HepG2 (cell line): ENCODE data around the gene ELFN1. TPM values are rescaled to one million over a fixed set of nuclear protein-coding genes. Genes with fewer than 3 reads are reported as not detected.

Source experiments
- ATAC-seq: fragments of 200-7000 bp; cut with Tn5 transposase; 3 replicates; pipeline ENCODE4 v1.9.1; 2020; ENCODE audit warnings: mild to moderate bottlenecking, moderate library complexity
- BruUV-seq: library from RNA; stranded (reverse); fragments of 400-500 nt; replicated peaks from 2 replicates; lab custom pipeline; 2021; lab: Mats Ljungman, UMichigan
- CTCF ChIA-PET: fragments of 300-600 bp; formaldehyde crosslinking; extraction: SDS; loops from one replicate; lab custom pipeline; 2021; ENCODE audit warnings: low total read pairs, inconsistent platforms, low intra/inter-chr PET ratio; lab: Yijun Ruan, JAX
- POLR2A ChIA-PET: fragments of 350-600 bp; sonication (Branson Sonifier 250); formaldehyde crosslinking; loops from one replicate; lab custom pipeline; 2020; ENCODE audit warnings: antibody characterized with exemption, inconsistent platforms; lab: Yijun Ruan, JAX
- DNase-seq: peaks from one replicate; pipeline ENCODE4 v3.0.0-alpha.2; 2015; ENCODE audit warnings: low spot score
- FAIRE-seq: peaks from 3 replicates; lab custom pipeline; 2011; peaks lifted over from hg19 to GRCh38; lab: Jason Lieb, UNC
- H2AFZ ChIP-seq: one replicate; pipeline ENCODE4 v1.6.1; 2011; ENCODE audit warnings: low read length, inconsistent platforms
- H3K27ac ChIP-seq: fragments of 300-600 bp; 3 replicates; pipeline ENCODE4 v1.8.0; 2011; ENCODE audit warnings: mixed run types, mild to moderate bottlenecking, mixed read lengths, low read length, inconsistent platforms; ENCODE audit not compliant: insufficient read depth; ENCODE audit errors: extremely low read length
- H3K27me3 ChIP-seq, 2 experiments: fragments of 200-600 bp in 1 of 2; 2 replicates in 1 of 2; 3 replicates in 1 of 2; pipeline versions ENCODE4 v1.6.0 to v1.8.0; 2011; ENCODE audit warnings: low read length in 2 of 2, mild to moderate bottlenecking in 2 of 2, moderate library complexity in 2 of 2, inconsistent platforms in 1 of 2; ENCODE audit not compliant: insufficient read depth in 2 of 2, control insufficient read depth in 1 of 2
- H3K36me3 ChIP-seq, 2 experiments: fragments of 200-600 bp in 1 of 2; replicated peaks in 1 of 2; 2 replicates in 1 of 2; 3 replicates in 1 of 2; pipeline versions ENCODE4 v1.5.1 to v1.8.0; 2011; ENCODE audit warnings: low read length in 2 of 2, inconsistent platforms in 1 of 2; ENCODE audit not compliant: insufficient read depth in 2 of 2, control insufficient read depth in 1 of 2
- H3K4me1 ChIP-seq: 2 replicates; pipeline ENCODE4 v1.5.1; 2012; ENCODE audit warnings: low read length, inconsistent platforms; ENCODE audit not compliant: insufficient read depth
- H3K4me2 ChIP-seq: 2 replicates; pipeline ENCODE4 v1.6.0; 2011; ENCODE audit warnings: low read depth, low read length, inconsistent platforms
- H3K4me3 ChIP-seq, 3 experiments: fragments of 200-600 bp in 1 of 3; sonication (generic), shearing (Covaris generic) in 1 of 3; replicated peaks in 1 of 3; 2 replicates each; pipeline ENCODE4 v1.5.1; 2011 to 2016; ENCODE audit warnings: low read length in 3 of 3, inconsistent platforms in 2 of 3, low read depth in 2 of 3, mild to moderate bottlenecking in 2 of 3, control low read depth in 1 of 3, mixed read lengths in 1 of 3; ENCODE audit not compliant: insufficient read depth in 1 of 3
- H3K79me2 ChIP-seq: one replicate; pipeline ENCODE4 v1.6.1; 2011; ENCODE audit warnings: low read length, inconsistent platforms; ENCODE audit not compliant: insufficient read depth
- H3K9ac ChIP-seq: 2 replicates; pipeline ENCODE4 v1.6.0; 2011; ENCODE audit warnings: mild to moderate bottlenecking, low read depth, low read length, inconsistent platforms; ENCODE audit not compliant: insufficient read depth
- H3K9me3 ChIP-seq: 2 replicates; pipeline ENCODE4 v1.5.1; 2012; ENCODE audit warnings: mild to moderate bottlenecking, low read length
- H4K20me1 ChIP-seq: 2 replicates; pipeline ENCODE4 v1.6.0; 2011; ENCODE audit warnings: inconsistent platforms, mild to moderate bottlenecking, low read length, moderate library complexity; ENCODE audit not compliant: insufficient read depth
- BRCA1 ChIP-seq: sonication (generic); formaldehyde crosslinking; IDR thresholded peaks from 2 replicates; pipeline ENCODE4 v1.4.0; 2020; ENCODE audit warnings: missing genetic modification reagents
- CCAR2 ChIP-seq: fragments of 200-400 bp; formaldehyde crosslinking; optimal IDR thresholded peaks from 2 replicates; pipeline ENCODE3; 2018; ENCODE audit warnings: low read depth, mild to moderate bottlenecking, low read length, moderate library complexity
- HMGA1 ChIP-seq: sonication (generic); formaldehyde crosslinking; conservative IDR thresholded peaks from 2 replicates; pipeline ENCODE4 v1.4.0; 2020; ENCODE audit warnings: missing genetic modification reagents
- HMGXB3 ChIP-seq: sonication (generic); formaldehyde crosslinking; IDR thresholded peaks from 2 replicates; pipeline ENCODE4 v1.4.0; 2020; ENCODE audit warnings: missing genetic modification reagents, borderline replicate concordance
- MLX ChIP-seq: IDR thresholded peaks from 2 replicates; pipeline ENCODE4 v1.6.1; 2016
- NCOA5 ChIP-seq: sonication (generic); formaldehyde crosslinking; IDR thresholded peaks from 2 replicates; pipeline ENCODE4 v1.4.0; 2020; ENCODE audit warnings: missing genetic modification reagents
- PITX1 ChIP-seq: sonication (generic); formaldehyde crosslinking; IDR thresholded peaks from 2 replicates; pipeline ENCODE4 v1.5.1; 2020; ENCODE audit warnings: mild to moderate bottlenecking, missing genetic modification reagents
- SNRNP70 ChIP-seq: fragments of 200-400 bp; formaldehyde crosslinking; IDR thresholded peaks from 2 replicates; pipeline ENCODE4 v1.6.1; 2017; ENCODE audit warnings: mild to moderate bottlenecking, low read depth, low read length, moderate library complexity
- ZBTB20 ChIP-seq: sonication (generic); formaldehyde crosslinking; IDR thresholded peaks from 2 replicates; pipeline ENCODE4 v1.8.1; 2023; ENCODE audit warnings: missing genetic modification reagents, low read depth, mild to moderate bottlenecking, borderline replicate concordance
- ZNF251 ChIP-seq: sonication (generic); formaldehyde crosslinking; IDR thresholded peaks from 2 replicates; pipeline ENCODE4 v1.9.0; 2021; ENCODE audit warnings: mild to moderate bottlenecking, missing genetic modification reagents
- ZNF326 ChIP-seq: sonication (generic); formaldehyde crosslinking; IDR thresholded peaks from 2 replicates; pipeline ENCODE4 v1.4.0; 2020; ENCODE audit warnings: missing genetic modification reagents, borderline replicate concordance
- ZNF343 ChIP-seq: sonication (generic); formaldehyde crosslinking; IDR thresholded peaks from 2 replicates; pipeline ENCODE4 v1.4.0; 2020; ENCODE audit warnings: mild to moderate bottlenecking, missing genetic modification reagents
- ZNF414 ChIP-seq: sonication (generic); formaldehyde crosslinking; IDR thresholded peaks from 2 replicates; pipeline ENCODE4 v1.5.0; 2020; ENCODE audit warnings: missing genetic modification reagents
- ZNF501 ChIP-seq: sonication (generic); formaldehyde crosslinking; IDR thresholded peaks from 2 replicates; pipeline ENCODE4 v1.5.1; 2020; ENCODE audit warnings: mild to moderate bottlenecking, moderate library complexity, missing genetic modification reagents
- ZNF562 ChIP-seq: sonication (generic); formaldehyde crosslinking; IDR thresholded peaks from 2 replicates; pipeline ENCODE4 v1.8.0; 2022; ENCODE audit warnings: missing genetic modification reagents, borderline replicate concordance
- ZNF572 ChIP-seq: sonication (generic); formaldehyde crosslinking; IDR thresholded peaks from 2 replicates; pipeline ENCODE4 v1.5.1; 2020; ENCODE audit warnings: mild to moderate bottlenecking, missing genetic modification reagents
- ZNF761 ChIP-seq: sonication (generic); formaldehyde crosslinking; conservative IDR thresholded peaks from 2 replicates; pipeline ENCODE4 v1.4.0; 2020; ENCODE audit warnings: mild to moderate bottlenecking, missing genetic modification reagents
- WGBS: methylation state at CpG from one replicate; pipeline ENCODE4 v1.1.6; 2017; ENCODE audit warnings: low lambda C conversion rate; 5-methylcytosine and 5-hydroxymethylcytosine counted together
- in situ Hi-C: cut with HindIII; loops from 2 replicates; pipeline ENCODE4 v1.10.0; 2017; ENCODE audit warnings: low pct_unique_long_range_greater_than_20kb; ENCODE audit not compliant: extremely low pct_ligation_motif_present
- intact Hi-C: fragments of 100-400 bp; cut with micrococcal nuclease; formaldehyde crosslinking; loops from one replicate; pipeline ENCODE4 v1.10.0; 2022; ENCODE audit not compliant: unreplicated experiment
- polyA plus RNA-seq, 8 experiments: library from polyadenylated mRNA; depleted of rRNA in 3 of 8; stranded (reverse) in 7 of 8; unstranded in 1 of 8; fragments of >200 nt; fragmentation: Illumina TruSeq in 4 of 8; extraction: Trizol in 4 of 8; gene quantifications; 2 replicates each; pipeline versions ENCODE4 v1.2.1 to v1.2.3, GENCODE V29; 2011 to 2016; ENCODE audit warnings: low read depth in 4 of 8, missing spikeins in 1 of 8, mixed read lengths in 1 of 8; ENCODE audit not compliant: insufficient read depth in 1 of 8
- total RNA-seq, 5 experiments: library from RNA; depleted of rRNA; stranded (reverse); fragments of >200 nt; fragmentation: Illumina TruSeq; extraction: Trizol; gene quantifications; 2 replicates each; pipeline ENCODE4 v1.2.3, GENCODE V29; 2016; ENCODE audit warnings: low read depth in 1 of 5

Gene ELFN1
- total and polyA plus RNA-seq, 2 of the 13 experiments (the other 11 are each of a cell fraction or from before 2014, with no cell fraction given): 0.13 to 0.18 TPM

- no peak for TF ChIP-seq ZNF562
- TF ChIP-seq PITX1 (CRISPR knock-in tag): no peak
Observed at GRCh38 chr7:1624999-1625927, 44.8 kb upstream of the ELFN1 start (continued).

- no peaks in the 10 kb centered on the region for H3K4me1 ChIP-seq
- BruUV-seq: no TSS peak
- in situ Hi-C loops (no loop called here), intact Hi-C loops (no loop called here)
- DNase-seq (no peak), FAIRE-seq (no peak), ATAC-seq (no peak)
- no peak overlapping the region for H3K4me3 ChIP-seq
- no peak overlapping the region for H2AFZ ChIP-seq
- no peak overlapping the region for H3K9ac ChIP-seq
- H3K27me3 ChIP-seq: peaks cover 1 to 15% of the 10 kb centered on the region in 2 experiments; a peak in 3 of 5 replicates
- ChIA-PET CTCF (no interaction called here), POLR2A (no interaction called here)
- H3K4me2 ChIP-seq: no peak overlapping the region
- no peaks in the 10 kb centered on the region for H3K79me2 ChIP-seq
- WGBS: 3% methylated on average over 1 of the region's 1 CpG
- no peak for TF ChIP-seq ZNF572 (CRISPR knock-in tag)
- TF ChIP-seq ZNF251 (CRISPR knock-in tag): no peak
- TF ChIP-seq ZNF343 (CRISPR knock-in tag): no peak
- TF ChIP-seq ZNF414: no peak
- no peak for TF ChIP-seq ZNF761
- TF ChIP-seq ZNF326 (CRISPR knock-in tag): no peak
- no peak for TF ChIP-seq HMGXB3
- TF ChIP-seq MLX (CRISPR knock-in tag): no peak
- no peak for TF ChIP-seq SNRNP70
- TF ChIP-seq HMGA1 (CRISPR knock-in tag): no peak
- no peak for TF ChIP-seq ZNF501
- no peak for TF ChIP-seq CCAR2
- no peak for TF ChIP-seq BRCA1
- no peak for TF ChIP-seq ZBTB20 (CRISPR knock-in tag)
- TF ChIP-seq NCOA5 (CRISPR knock-in tag): no peak
- H4K20me1 ChIP-seq: no peaks in the 10 kb centered on the region
- H3K9me3 ChIP-seq: no peaks in the 10 kb centered on the region
- H3K36me3 ChIP-seq: no peaks in the 10 kb centered on the region
- H3K27ac ChIP-seq: no peak overlapping the region
Observed at GRCh38 chr7:1626769-1627168, 43.3 kb upstream of the ELFN1 start.
